SK-N-SH (cell line): ENCODE measurements around the gene ISY1. TPM values are rescaled to one million over a fixed set of nuclear protein-coding genes. Genes with fewer than 3 reads are reported as not detected.

Experiments
- CTCF ChIA-PET: fragments of 300-600, 350-600 bp; formaldehyde crosslinking; extraction: SDS; loops from one replicate; lab custom pipeline; 2021; lab: Yijun Ruan, JAX
- POLR2A ChIA-PET: fragments of 350-600 bp; sonication (Branson Sonifier 250); formaldehyde crosslinking; extraction: SDS; loops from one replicate; lab custom pipeline; 2020; ENCODE audit warnings: antibody characterized with exemption, inconsistent platforms; lab: Yijun Ruan, JAX
- DNase-seq: peaks from one replicate; pipeline ENCODE4 v3.0.0; 2012
- H2AFZ ChIP-seq: fragments of 200-600 bp; sonication (generic); 2 replicates; pipeline ENCODE4 v1.8.1; 2016; ENCODE audit warnings: antibody characterized with exemption, mild to moderate bottlenecking, low read depth
- H3F3A ChIP-seq: fragments of 200-600 bp; sonication (generic); replicated peaks from 2 replicates; pipeline ENCODE3; 2016; ENCODE audit warnings: antibody characterized with exemption, mild to moderate bottlenecking; ENCODE audit not compliant: insufficient read depth
- H3K27ac ChIP-seq, 2 experiments: fragments of 200-500 bp in 1 of 2; fragments of 200-600 bp in 1 of 2; sonication (Bioruptor generic) in 1 of 2; sonication (generic), shearing (Covaris generic) in 1 of 2; 2 replicates each; pipeline versions ENCODE4 v1.5.1 to v1.6.1; 2014 to 2016; ENCODE audit warnings: low read depth in 2 of 2, inconsistent platforms in 1 of 2, low read length in 1 of 2, mild to moderate bottlenecking in 1 of 2, mixed read lengths in 1 of 2
- H3K27me3 ChIP-seq: fragments of 200-600 bp; sonication (generic), shearing (Covaris generic); 2 replicates; pipeline ENCODE4 v1.6.1; 2016; ENCODE audit warnings: mixed run types; ENCODE audit not compliant: insufficient read depth
- H3K36me3 ChIP-seq, 2 experiments: fragments of 200-500 bp in 1 of 2; fragments of 200-600 bp in 1 of 2; sonication (Bioruptor generic) in 1 of 2; sonication (generic) in 1 of 2; replicated peaks in 1 of 2; 2 replicates each; pipeline versions ENCODE3 to v1.5.1; 2014 to 2016; ENCODE audit warnings: low read length in 1 of 2, mild to moderate bottlenecking in 1 of 2; ENCODE audit not compliant: insufficient read depth in 2 of 2, control insufficient read depth in 1 of 2
- H3K4me1 ChIP-seq, 2 experiments: fragments of 200-500 bp in 1 of 2; fragments of 200-600 bp in 1 of 2; sonication (Bioruptor generic) in 1 of 2; sonication (generic), shearing (Covaris generic) in 1 of 2; 2 replicates each; pipeline versions ENCODE4 v1.5.1 to v1.6.1; 2014 to 2016; ENCODE audit warnings: low read depth in 1 of 2, low read length in 1 of 2, mixed run types in 1 of 2; ENCODE audit not compliant: insufficient read depth in 2 of 2, control insufficient read depth in 1 of 2
- H3K4me2 ChIP-seq: fragments of 200-600 bp; sonication (generic), shearing (Covaris generic); 2 replicates; pipeline ENCODE4 v1.6.1; 2017; ENCODE audit warnings: mixed run types
- H3K4me3 ChIP-seq, 2 experiments: fragments of 200-500 bp in 1 of 2; fragments of 200-600 bp in 1 of 2; sonication (Bioruptor generic) in 1 of 2; sonication (generic), shearing (Covaris generic) in 1 of 2; 2 replicates each; pipeline versions ENCODE4 v1.5.1 to v1.8.1; 2014 to 2016; ENCODE audit warnings: low read depth in 2 of 2, inconsistent platforms in 1 of 2, low read length in 1 of 2, mild to moderate bottlenecking in 1 of 2, mixed read lengths in 1 of 2, moderate library complexity in 1 of 2
- H3K79me2 ChIP-seq: fragments of 200-600 bp; sonication (generic); 2 replicates; pipeline ENCODE4 v1.8.1; 2017; ENCODE audit warnings: mild to moderate bottlenecking; ENCODE audit not compliant: insufficient read depth
- H3K9ac ChIP-seq: fragments of 200-600 bp; sonication (generic); 2 replicates; pipeline ENCODE4 v1.6.1; 2017; ENCODE audit warnings: mixed run types
- H3K9me2 ChIP-seq: fragments of 200-600 bp; sonication (generic); 2 replicates; pipeline ENCODE4 v1.6.1; 2017; ENCODE audit warnings: mixed run types
- H3K9me3 ChIP-seq: fragments of 200-600 bp; sonication (generic); 2 replicates; pipeline ENCODE4 v1.6.1; 2017; ENCODE audit warnings: mixed run types, mild to moderate bottlenecking, moderate library complexity
- H4K20me1 ChIP-seq: fragments of 200-600 bp; sonication (generic); 2 replicates; pipeline ENCODE4 v1.6.1; 2017; ENCODE audit warnings: mild to moderate bottlenecking, mixed run types; ENCODE audit not compliant: insufficient read depth
- CHD2 ChIP-seq: fragments of 150-350 bp; IDR thresholded peaks from 2 replicates; pipeline ENCODE4 v1.6.1; 2018; ENCODE audit warnings: low read length; ENCODE audit not compliant: partially characterized antibody
- CTCF ChIP-seq: fragments of 200-600 bp; sonication (generic); IDR thresholded peaks from 2 replicates; pipeline ENCODE4 v1.6.1; 2017; ENCODE audit warnings: antibody characterized with exemption, mild to moderate bottlenecking, moderate library complexity
- ELF1 ChIP-seq: IDR thresholded peaks from 2 replicates; pipeline ENCODE4 v1.4.0; 2012
- EP300 ChIP-seq, 2 experiments: IDR thresholded peaks; 2 replicates each; pipeline versions ENCODE4 v1.4.0 to v1.6.1; 2012; ENCODE audit warnings: borderline replicate concordance in 1 of 2, low read depth in 1 of 2, low read length in 1 of 2
- EZH2phosphoT487 ChIP-seq: fragments of 200-600 bp; sonication (generic); IDR thresholded peaks from 2 replicates; pipeline ENCODE4 v1.6.1; 2017; ENCODE audit warnings: low read depth, mixed run types, mild to moderate bottlenecking, antibody characterized with exemption, moderate library complexity, borderline replicate concordance
- FOSL2 ChIP-seq: IDR thresholded peaks from 2 replicates; pipeline ENCODE4 v1.4.0; 2012; ENCODE audit warnings: low read depth, mild to moderate bottlenecking, moderate library complexity, borderline replicate concordance
- FOXJ3 ChIP-seq: sonication (generic); formaldehyde crosslinking; IDR thresholded peaks from 2 replicates; pipeline ENCODE4 v1.5.1; 2020; ENCODE audit warnings: mild to moderate bottlenecking, missing genetic modification reagents
- FOXM1 ChIP-seq: IDR thresholded peaks from 2 replicates; pipeline ENCODE4 v1.4.0; 2012; ENCODE audit warnings: low read depth, mild to moderate bottlenecking
- GABPA ChIP-seq: IDR thresholded peaks from 2 replicates; pipeline ENCODE4 v1.4.0; 2012; ENCODE audit warnings: low read depth, mild to moderate bottlenecking
- GATA2 ChIP-seq: sonication (generic); formaldehyde crosslinking; IDR thresholded peaks from 2 replicates; pipeline ENCODE4 v1.5.0; 2020; ENCODE audit warnings: mild to moderate bottlenecking, missing genetic modification reagents
- IRF3 ChIP-seq: fragments of 150-350 bp; IDR thresholded peaks from 2 replicates; pipeline ENCODE4 v1.6.1; 2016; ENCODE audit warnings: mild to moderate bottlenecking, low read depth, low read length
- JUND ChIP-seq: IDR thresholded peaks from 2 replicates; pipeline ENCODE4 v1.4.0; 2012
- NFIC ChIP-seq: IDR thresholded peaks from 2 replicates; pipeline ENCODE4 v1.4.0; 2012; ENCODE audit warnings: borderline replicate concordance
- NRF1 ChIP-seq: IDR thresholded peaks from 2 replicates; pipeline ENCODE4 v1.6.1; 2012; ENCODE audit warnings: low read depth, mild to moderate bottlenecking, low read length
- PBX3 ChIP-seq: IDR thresholded peaks from 2 replicates; pipeline ENCODE4; 2012
- POLR2AphosphoS5 ChIP-seq: IDR thresholded peaks from 2 replicates; pipeline ENCODE4 v1.6.1; 2012; ENCODE audit warnings: low read depth, low read length
- RAD21 ChIP-seq: IDR thresholded peaks from 2 replicates; pipeline ENCODE4 v1.6.1; 2012; ENCODE audit warnings: mild to moderate bottlenecking, low read length
- RFX5 ChIP-seq: IDR thresholded peaks from 2 replicates; pipeline ENCODE4 v1.6.1; 2012; ENCODE audit warnings: mild to moderate bottlenecking, improper control_type of control experiment, low read length
- RXRA ChIP-seq: IDR thresholded peaks from 2 replicates; pipeline ENCODE4 v1.4.0; 2012; ENCODE audit warnings: low read depth, mild to moderate bottlenecking, borderline replicate concordance
- SMC3 ChIP-seq: IDR thresholded peaks from 2 replicates; pipeline ENCODE4 v1.6.1; 2012; ENCODE audit warnings: low read depth, low read length, improper control_type of control experiment
- TAF1 ChIP-seq: IDR thresholded peaks from 2 replicates; pipeline ENCODE4 v1.6.1; 2012; ENCODE audit warnings: low read depth, mild to moderate bottlenecking, low read length, moderate library complexity, borderline replicate concordance
- TCF12 ChIP-seq: IDR thresholded peaks from 2 replicates; pipeline ENCODE4 v1.4.0; 2012
- TEAD4 ChIP-seq: IDR thresholded peaks from 2 replicates; pipeline ENCODE4 v1.4.0; 2012; ENCODE audit warnings: mild to moderate bottlenecking, borderline replicate concordance; ENCODE audit not compliant: insufficient read depth
- USF2 ChIP-seq: fragments of 150-350 bp; IDR thresholded peaks from 2 replicates; pipeline ENCODE4 v1.6.1; 2017; ENCODE audit warnings: antibody characterized with exemption, low read length, low read depth, borderline replicate concordance
- ZBTB33 ChIP-seq: IDR thresholded peaks from 2 replicates; pipeline ENCODE4 v1.4.0; 2012; ENCODE audit warnings: low read depth, borderline replicate concordance
- WGBS: methylation state at CpG from one replicate; pipeline ENCODE4 v1.1.6; 2017; ENCODE audit warnings: low lambda C conversion rate; 5-methylcytosine and 5-hydroxymethylcytosine counted together
- polyA plus RNA-seq, 3 experiments: library from polyadenylated mRNA; depleted of rRNA; stranded (reverse); fragments of >200 nt; gene quantifications; 2 replicates each; pipeline ENCODE4 v1.2.3, GENCODE V29; 2012
- TF ChIP-seq, protein P1 (sequence below): IDR thresholded peaks from 2 replicates; pipeline ENCODE4 v1.4.0; 2012; ENCODE audit warnings: low read depth, borderline replicate concordance

The ISY1 gene
- polyA plus RNA-seq, 1 of the 3 experiments (the other 2 are of a cell fraction): 20.9 TPM

DNA sequence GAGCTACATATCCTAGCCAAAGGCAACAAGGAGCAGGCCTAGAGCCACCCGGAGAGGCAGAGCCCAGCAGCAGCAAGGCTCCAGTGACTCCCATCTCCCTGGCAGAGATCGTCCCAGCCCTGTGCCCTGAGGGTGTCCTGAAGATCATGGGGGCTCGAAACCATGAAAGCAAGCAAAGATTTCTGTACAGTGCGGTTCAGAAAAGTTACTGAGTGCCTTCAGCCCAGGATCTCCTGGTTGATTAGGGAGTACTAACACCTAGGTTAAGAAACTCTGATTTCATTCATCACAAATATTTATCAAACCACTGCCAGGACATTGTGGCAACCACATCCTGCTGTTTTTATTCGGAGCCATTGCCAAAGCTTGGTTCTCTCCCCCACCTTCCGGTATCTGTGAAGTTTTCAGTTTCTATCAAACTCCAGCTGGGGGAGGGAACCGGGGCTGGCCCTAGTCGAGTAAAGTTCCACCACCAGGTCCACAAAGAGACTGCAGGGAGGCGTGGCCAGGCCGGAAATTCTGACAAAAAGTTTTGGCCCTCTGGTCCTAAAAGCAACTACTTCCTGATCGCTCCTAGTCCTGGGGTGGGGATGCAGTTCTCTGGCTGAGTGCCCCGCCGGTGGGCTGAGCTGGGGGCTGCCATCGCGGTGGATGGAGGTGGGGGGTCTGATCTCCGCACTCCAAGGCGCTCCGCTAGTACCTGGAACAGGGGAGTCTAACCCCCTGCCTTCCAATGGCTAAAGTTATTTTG lies 40.4 kb downstream of the ISY1 start:
- H3K4me1 ChIP-seq: peaks cover 0 to 14% of the 10 kb centered on the region in 2 experiments; a peak in 2 of 4 replicates
- H3K9me3 ChIP-seq: no peaks in the 10 kb centered on the region
- H3K9ac ChIP-seq: peak overlapping the region; percentile 91
- 3% methylated on average over 17 of the region's 18 CpGs for WGBS
- peaks cover 39% of the 10 kb centered on the region for H4K20me1 ChIP-seq
- peaks cover 15% of the 10 kb centered on the region for H3F3A ChIP-seq
- H3K27me3 ChIP-seq: no peaks in the 10 kb centered on the region
- H3K9me2 ChIP-seq: no peaks in the 10 kb centered on the region
- peak overlapping the region; percentile 52 to 72 for H3K27ac ChIP-seq
- DNase-seq: peak; percentile 67
- H3K36me3 ChIP-seq: peaks cover 11 to 13% of the 10 kb centered on the region in 2 experiments
- CTCF ChIA-PET: interaction anchor here (0.7 to 6.0 kb wide), 9 partner anchors 21 to 503 kb away, joined by 3 to 34 read pairs (median 3); partner anchors contain the start of gene ISY1
- POLR2A ChIA-PET: interaction anchor here (1.8 kb wide), 1 partner anchor 67 kb away, joined by 6 read pairs; no protein-coding TSS in a partner anchor
- peak overlapping the region; percentile 81 to 86 for H3K4me3 ChIP-seq
- peak overlapping the region; percentile 97 for H3K4me2 ChIP-seq
- H2AFZ ChIP-seq: peak overlapping the region; percentile 53; the same call in 1 of the 2 replicates
- H3K79me2 ChIP-seq: peaks cover 52% of the 10 kb centered on the region
- TF ChIP-seq TCF12: peak; percentile 47; the same call in 1 of the 2 replicates
- peak; percentile 54 for TF ChIP-seq ELF1
- TF ChIP-seq CHD2: peak; percentile 46
- no peak for TF ChIP-seq NRF1
- TF ChIP-seq POLR2AphosphoS5: peak; percentile 52; the same call in 1 of the 2 replicates
- no peak for TF ChIP-seq IRF3
- peak; percentile 44 for TF ChIP-seq GABPA
- no peak for TF ChIP-seq RAD21
- TF ChIP-seq EP300 (IDR thresholded peaks at IDR 0.05; ENCODE audit: borderline replicate concordance in 1 of 2, low read depth in 1 of 2, low read length in 1 of 2): no peak
- TF ChIP-seq ZBTB33: no peak
- TF ChIP-seq FOSL2: no peak
- TF ChIP-seq JUND: no peak
- TF ChIP-seq CTCF: peak; percentile 35
- TF ChIP-seq, protein P1, sequence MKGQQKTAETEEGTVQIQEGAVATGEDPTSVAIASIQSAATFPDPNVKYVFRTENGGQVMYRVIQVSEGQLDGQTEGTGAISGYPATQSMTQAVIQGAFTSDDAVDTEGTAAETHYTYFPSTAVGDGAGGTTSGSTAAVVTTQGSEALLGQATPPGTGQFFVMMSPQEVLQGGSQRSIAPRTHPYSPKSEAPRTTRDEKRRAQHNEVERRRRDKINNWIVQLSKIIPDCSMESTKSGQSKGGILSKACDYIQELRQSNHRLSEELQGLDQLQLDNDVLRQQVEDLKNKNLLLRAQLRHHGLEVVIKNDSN: no peak
- TF ChIP-seq SMC3: no peak
- no peak for TF ChIP-seq USF2
- peak; percentile 58; the same call in 1 of the 2 replicates for TF ChIP-seq NFIC
- TF ChIP-seq TEAD4: no peak
- no peak for TF ChIP-seq RFX5
- TF ChIP-seq PBX3: peak; percentile 43
- no peak for TF ChIP-seq GATA2 (CRISPR knock-in tag)
- TF ChIP-seq EZH2phosphoT487: no peak
- TF ChIP-seq FOXJ3 (CRISPR knock-in tag): no peak
- peak; percentile 14; the same call in 1 of the 2 replicates for TF ChIP-seq RXRA
- 0 out of 2 replicates have a peak, but pooled peaks have one; percentile 17 for TF ChIP-seq TAF1
- no peak for TF ChIP-seq FOXM1
